ENCODE data around the gene ASCC1.
"Not testable (repeated sequence)": the region's sequence is repeated elsewhere in the genome, so short reads cannot be mapped to it uniquely, and the experiment has no call there.

Gene ASCC1

GRCh38 chr10:72248468-72249151 lies 32.5 kb upstream of the ASCC1 start:
- DNase-seq = peak; percentile 34

GRCh38 chr10:72245949-72246525 lies 30.0 kb upstream of the ASCC1 start:
- no peak for DNase-seq

- no peak for DNase-seq
These were observed 28.5 kb upstream of the ASCC1 start for GRCh38 chr10:72244573-72245038.

- no peak for DNase-seq
These were observed 27.9 kb upstream of the ASCC1 start for GRCh38 chr10:72243822-72244437.

- DNase-seq = no peak
These were observed 26.6 kb upstream of the ASCC1 start for GRCh38 chr10:72242675-72243074.

GRCh38 chr10:72241691-72242252 lies 25.7 kb upstream of the ASCC1 start:
- DNase-seq = no peak

GRCh38 chr10:72240371-72240770 lies 24.3 kb upstream of the ASCC1 start:
- no peak for DNase-seq

- DNase-seq = no peak
These were observed 23.3 kb upstream of the ASCC1 start for GRCh38 chr10:72239409-72239808.

DNA sequence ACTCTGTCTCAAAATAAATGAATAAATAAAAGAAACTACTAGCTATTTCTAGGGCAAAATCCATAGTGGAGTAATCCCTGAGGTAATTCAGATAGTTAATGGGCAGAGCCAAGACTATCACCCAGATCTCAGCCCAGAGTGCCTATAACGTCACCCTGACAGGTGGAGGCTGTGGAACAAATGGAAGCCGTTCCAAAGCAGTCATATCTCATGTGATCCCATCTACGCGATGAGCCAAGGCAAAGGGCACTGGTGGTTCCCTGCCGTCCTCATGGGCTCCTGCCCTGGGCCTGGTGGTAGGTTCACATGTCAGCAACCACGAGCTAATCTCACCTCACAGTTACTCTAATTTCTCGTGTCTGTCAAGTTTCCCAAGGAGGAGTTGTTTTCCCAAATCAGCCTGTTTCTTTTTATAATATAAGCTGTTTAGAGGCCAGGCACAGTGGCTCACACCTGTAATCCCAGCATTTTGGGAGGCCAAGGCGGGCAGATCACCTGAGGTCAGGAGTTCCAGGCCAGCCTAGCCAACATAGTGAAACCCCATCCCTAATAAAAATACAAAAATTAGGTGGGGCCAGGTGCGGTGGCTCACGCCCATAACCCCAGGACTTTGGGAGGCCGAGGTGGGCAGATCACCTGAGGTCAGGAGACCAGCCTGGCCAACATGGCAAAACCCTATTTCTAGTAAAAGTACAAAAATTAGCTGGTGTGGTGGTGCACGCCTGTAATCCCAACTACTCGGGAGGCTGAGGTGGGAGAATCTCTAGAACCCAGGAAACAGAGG lies 22.5 kb upstream of the ASCC1 start:
- no peak for DNase-seq

DNA sequence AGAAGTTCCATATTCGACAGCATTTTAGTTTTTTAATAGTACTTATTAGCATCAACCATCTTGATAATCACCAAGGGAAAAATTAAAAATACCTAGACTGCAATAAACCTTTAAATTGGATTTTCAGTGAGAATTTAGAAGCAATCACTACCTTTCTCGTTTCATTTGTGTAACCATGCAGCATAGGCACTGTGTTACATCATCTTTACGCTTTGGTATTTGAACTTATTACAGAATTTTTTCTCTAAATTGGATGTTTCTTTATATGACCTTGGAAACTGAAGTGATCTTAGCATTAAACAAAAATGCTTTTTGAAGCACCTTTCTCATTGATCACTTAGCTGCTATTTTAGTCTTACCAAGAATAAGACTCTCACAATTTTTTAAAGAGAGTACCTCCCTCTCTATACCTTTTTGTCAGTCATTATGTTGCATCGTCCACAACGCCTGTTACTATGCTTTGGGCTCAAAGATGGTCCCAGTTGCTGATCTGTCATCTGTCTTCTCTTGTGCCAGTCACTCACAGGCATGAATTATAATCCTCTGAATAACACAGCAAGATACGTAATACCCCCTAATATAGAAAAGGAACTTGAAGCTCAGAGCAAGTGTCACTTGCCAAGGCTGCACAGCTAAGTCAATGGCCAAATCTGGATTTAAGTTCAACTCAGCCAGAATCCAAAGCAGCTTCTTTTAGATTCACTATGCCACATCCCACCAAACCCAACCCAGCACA lies 19.6 kb upstream of the ASCC1 start:
- no peak for DNase-seq

GRCh38 chr10:72234560-72235095 lies 18.6 kb upstream of the ASCC1 start:
- no peak for DNase-seq

DNA sequence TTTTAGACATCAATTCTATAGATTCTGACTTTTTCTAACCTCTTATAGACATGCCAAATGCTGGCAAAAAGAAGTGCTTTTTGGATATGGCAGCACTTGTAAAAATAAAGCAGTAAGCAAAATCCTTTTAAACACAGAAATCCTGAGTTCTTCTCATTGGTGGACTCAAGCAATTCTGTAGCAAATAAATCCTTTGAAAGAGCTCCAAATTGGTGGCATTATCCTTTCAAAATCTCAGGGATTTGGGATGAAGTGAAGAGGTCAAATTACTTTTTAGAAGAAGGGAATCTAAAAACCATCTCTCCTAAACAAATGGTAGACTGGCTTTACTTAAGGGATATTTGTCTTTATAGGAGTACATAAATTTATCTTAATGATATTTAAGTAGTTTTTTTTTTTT lies 17.5 kb upstream of the ASCC1 start:
- DNase-seq = no peak

GRCh38 chr10:72229261-72230251 lies 13.5 kb upstream of the ASCC1 start:
- no peak for DNase-seq

DNA sequence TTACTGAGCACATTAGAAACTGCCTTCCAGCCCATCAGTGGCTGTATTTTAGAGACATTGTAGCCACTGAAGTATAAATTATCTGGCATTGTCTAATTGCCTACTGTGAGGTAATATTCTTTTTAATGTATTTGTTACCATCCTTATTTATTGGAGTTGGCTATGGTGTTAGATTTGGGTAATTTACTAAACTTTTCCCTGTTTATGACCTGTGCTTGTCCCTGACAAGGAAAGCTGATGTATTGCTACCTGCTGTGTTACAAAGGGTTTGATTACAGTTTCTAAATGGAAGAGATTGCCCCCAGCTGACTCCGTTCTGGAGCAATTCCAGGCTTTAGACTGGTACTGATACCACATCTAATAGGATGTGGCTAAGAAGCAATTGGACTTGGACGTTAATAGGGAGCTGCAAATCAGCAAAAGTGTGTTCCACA lies 12.3 kb upstream of the ASCC1 start:
- no peak for DNase-seq

- no peak for DNase-seq
These were observed 11.8 kb upstream of the ASCC1 start for GRCh38 chr10:72227826-72228225.

DNA sequence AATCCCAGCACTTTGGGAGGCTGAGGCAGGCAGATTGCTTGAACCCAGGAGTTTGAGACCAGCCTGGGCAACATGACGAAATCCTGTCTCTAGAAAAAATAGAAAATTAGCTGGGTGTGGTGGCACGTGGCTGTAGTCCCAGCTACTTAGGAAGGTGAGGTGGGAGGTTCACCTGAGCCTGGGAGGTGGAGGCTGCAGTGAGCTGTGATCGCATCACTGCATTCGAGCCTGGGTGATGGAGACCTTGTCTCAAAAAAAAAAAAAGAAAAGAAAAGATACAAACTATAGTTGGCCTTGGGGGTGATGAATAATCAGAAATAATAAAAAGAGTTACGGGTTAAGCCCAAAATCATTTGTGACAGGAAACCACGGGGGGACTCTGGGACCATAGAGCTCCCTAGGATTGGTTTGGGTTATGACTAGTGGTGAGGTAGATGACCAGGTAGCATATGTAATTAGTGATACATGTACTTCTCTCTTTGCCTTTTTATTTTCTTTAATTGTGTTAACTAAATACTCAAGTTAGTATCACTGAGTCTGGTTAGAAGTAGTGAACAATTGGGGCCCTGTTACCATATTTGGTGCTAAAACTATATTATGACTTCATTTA lies 10.4 kb upstream of the ASCC1 start:
- DNase-seq = no peak

DNA sequence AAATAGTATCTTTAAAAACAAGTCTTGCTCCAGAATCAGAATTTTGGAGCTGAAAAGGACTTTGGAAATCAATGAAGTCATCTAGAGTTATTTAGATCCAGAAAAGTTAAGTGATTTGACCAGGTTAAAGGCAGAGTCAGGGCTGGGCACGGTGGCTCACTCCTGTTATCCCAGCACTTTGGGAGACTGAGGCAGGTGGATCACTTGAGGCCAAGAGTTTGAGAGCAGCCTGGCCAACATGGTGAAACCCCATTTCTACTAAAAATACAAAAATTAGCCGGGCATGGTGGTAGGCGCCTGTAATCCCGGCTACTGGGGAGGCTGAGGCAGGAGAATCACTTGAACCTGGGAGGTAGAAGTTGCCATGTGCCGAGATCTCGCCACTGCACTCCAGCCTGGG lies 8.1 kb upstream of the ASCC1 start:
- not testable (repeated sequence) for DNase-seq

DNA sequence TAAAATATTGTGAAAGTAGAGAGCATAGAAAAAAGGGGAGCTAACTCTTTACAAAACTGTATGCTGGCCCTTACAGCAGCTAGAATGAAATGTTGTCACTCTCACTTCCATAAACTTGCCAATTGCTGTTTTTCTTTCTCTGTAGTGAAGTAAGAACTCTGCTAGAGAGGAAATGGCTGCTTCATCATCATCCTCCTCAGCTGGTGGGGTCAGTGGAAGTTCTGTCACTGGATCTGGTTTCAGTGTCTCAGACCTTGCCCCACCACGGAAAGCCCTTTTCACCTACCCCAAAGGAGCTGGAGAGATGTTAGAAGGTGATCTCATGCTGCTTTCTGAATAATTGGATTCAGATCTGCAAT lies 7.6 kb upstream of the ASCC1 start:
- DNase-seq = no peak

DNA sequence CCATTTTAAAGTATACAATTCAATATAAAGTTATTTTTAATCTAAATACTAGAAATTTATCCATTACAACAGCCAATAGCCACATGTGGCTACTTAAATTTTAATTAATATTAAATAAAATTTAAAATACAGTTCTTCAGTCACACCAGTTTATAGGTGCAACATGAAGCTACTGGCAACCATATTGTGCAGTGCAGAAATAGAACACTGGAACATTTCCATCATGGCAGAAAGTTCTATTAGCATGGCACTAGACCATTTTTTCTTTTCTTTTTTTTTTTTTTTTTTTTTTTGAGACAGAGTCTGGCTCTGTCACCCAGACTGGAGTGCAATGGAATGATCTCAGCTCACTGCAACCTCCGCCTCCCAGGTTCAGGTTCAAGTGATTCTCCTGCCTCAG lies 5.2 kb upstream of the ASCC1 start:
- DNase-seq = no peak

DNA sequence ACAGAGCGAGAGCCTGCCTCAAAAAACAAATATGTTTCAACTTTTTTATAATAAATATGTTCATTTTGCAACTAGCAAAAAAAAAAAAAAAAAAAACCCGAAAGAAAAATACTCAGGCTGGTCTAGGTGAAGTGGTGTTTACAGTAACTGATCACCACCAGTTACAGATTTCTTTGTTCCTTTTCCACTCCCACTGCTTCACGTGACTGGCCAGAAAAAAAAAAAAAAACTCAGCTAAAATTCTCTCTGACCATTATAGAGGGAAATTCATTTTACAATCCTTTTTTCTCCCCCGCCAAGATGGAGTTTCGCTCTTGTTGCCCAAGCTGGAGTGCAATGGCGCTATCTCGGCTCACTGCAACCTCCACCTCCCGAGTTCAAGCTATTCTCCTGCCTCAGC lies 4.6 kb upstream of the ASCC1 start:
- DNase-seq = no peak

Measured in effector CD8-positive, alpha-beta T cell (primary cell).